IgD-negative memory B cell (primary cell): ENCODE results near the gene GRM4. TPM values are rescaled to one million over a fixed set of nuclear protein-coding genes. Genes with fewer than 3 reads are reported as not detected.
A peak's percentile ranks its signal among the peaks of the same experiment; 100 is the strongest.
"Not testable (repeated sequence)": the region's sequence is repeated elsewhere in the genome, so short reads cannot be mapped to it uniquely, and the experiment has no call there.

Experiments
- H3K27ac Mint-ChIP-seq, 3 donors: one replicate each; pipeline ENCODE4 v1.8.0; 2020 to 2022; ENCODE audit warnings: mild to moderate bottlenecking in 3 of 3, mixed read lengths in 3 of 3, moderate library complexity in 1 of 3
- H3K27me3 Mint-ChIP-seq: one replicate; pipeline ENCODE4 v1.8.0; 2021; ENCODE audit warnings: mixed read lengths
- H3K36me3 Mint-ChIP-seq: one replicate; pipeline ENCODE4 v1.8.0; 2020; ENCODE audit warnings: mild to moderate bottlenecking, mixed read lengths
- H3K4me1 Mint-ChIP-seq, 3 donors: one replicate each; pipeline ENCODE4 v1.8.0; 2020 to 2022; ENCODE audit warnings: mixed read lengths in 3 of 3, mild to moderate bottlenecking in 1 of 3
- H3K4me3 Mint-ChIP-seq, 4 donors: one replicate each; pipeline ENCODE4 v1.8.0; 2020 to 2022; ENCODE audit warnings: mild to moderate bottlenecking in 4 of 4, mixed read lengths in 4 of 4, moderate library complexity in 3 of 4
- H3K9me3 Mint-ChIP-seq, 3 donors: one replicate each; pipeline ENCODE4 v1.8.0; 2020 to 2021; ENCODE audit warnings: mixed read lengths in 3 of 3, mild to moderate bottlenecking in 1 of 3
- polyA plus RNA-seq: library from polyadenylated mRNA; unstranded; fragments of 300-500 nt; fragmentation: Illumina TruSeq; gene quantifications from one replicate; pipeline ENCODE4 v1.2.3, GENCODE V29; 2021

Gene GRM4
- polyA plus RNA-seq, 1 donor from 2014 or later: not detected

DNA sequence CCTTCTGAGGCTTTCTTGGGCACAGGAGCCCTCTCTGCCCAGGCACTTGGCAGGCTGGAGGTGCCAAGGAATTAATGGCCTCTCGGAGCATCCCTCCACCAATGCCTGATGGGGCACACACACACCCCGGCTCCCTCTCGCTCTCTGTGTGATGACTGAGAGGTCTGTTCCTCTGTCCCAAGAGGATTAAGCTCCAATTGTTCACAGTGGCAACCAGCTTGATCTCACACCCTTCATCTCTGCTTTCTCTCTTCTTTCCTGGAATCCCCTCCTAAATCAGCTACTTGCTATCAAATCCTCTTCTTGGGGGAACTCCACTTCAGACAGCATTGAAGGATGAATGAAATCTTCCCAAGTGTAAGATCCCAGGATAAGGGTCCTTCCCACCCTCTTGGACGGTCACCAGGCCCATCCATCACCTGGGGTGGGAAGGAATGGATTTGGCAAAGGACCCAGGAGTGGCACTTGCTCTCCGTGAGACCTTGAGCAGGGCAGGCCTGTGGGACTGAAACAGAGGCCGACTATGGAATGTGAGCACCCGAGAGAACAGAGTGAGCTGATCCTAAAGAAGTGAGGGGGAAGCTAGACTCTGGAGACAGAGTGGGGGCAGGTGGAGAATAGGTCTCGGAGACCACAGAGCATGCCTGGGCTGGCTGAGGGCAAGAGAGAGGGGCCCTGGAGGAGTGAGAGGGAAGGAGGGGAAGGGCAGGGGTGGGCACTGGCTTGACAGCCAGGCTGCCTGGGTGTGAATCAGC lies 93.6 kb downstream of the GRM4 start:
- Mint-ChIP-seq H3K27ac (no peak overlapping the region), H3K36me3 (peaks cover 2% of the 10 kb centered on the region), H3K4me3 (no peak overlapping the region), H3K4me1 (peaks cover 0 to 4% (median 4%) of the 10 kb centered on the region in 3 donors), H3K9me3 (peaks cover 0 to 3% (median 3%) of the 10 kb centered on the region in 3 donors), H3K27me3 (no peaks in the 10 kb centered on the region)

DNA sequence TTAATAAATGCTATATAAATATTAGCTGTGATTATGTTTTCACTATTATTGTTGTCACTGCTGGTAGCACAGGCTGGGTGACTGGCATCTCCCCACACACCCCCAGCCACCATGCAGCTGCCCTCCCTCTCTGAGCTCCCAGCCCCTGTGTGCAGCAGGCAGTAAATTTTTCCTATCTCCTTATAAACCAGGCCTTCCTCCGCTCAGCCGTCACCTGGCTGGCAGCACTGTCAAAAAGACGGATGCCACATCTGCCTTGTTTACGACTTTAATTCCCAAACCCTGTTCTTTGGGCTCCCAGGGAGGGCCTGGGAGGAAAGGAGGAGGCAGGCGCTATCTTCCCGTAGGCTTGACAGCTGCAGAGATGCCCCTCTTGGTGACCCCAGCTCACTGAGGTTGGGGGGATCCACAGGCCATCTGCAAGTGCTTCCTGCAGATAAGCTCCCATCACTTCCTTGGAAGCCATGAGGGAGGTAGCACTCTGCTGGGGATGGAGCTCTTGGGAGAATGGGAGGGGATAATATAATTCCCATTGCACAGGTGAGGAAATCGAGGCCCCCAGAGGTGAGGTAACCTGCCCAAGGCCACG lies 94.5 kb downstream of the GRM4 start:
- H3K9me3 Mint-ChIP-seq: peaks cover 0 to 3% (median 3%) of the 10 kb centered on the region in 3 donors
- H3K4me1 Mint-ChIP-seq: peaks cover 0 to 4% (median 4%) of the 10 kb centered on the region in 3 donors
- H3K36me3 Mint-ChIP-seq: peaks cover 2% of the 10 kb centered on the region
- no peaks in the 10 kb centered on the region for H3K27me3 Mint-ChIP-seq
- no peak overlapping the region for H3K27ac Mint-ChIP-seq
- no peak overlapping the region for H3K4me3 Mint-ChIP-seq

GRCh38 chr6:34050691-34051090 lies 95.2 kb downstream of the GRM4 start:
- Mint-ChIP-seq H3K9me3 (peaks cover 0 to 3% (median 3%) of the 10 kb centered on the region in 3 donors), H3K36me3 (peaks cover 2% of the 10 kb centered on the region), H3K4me1 (peaks cover 3 to 4% (median 4%) of the 10 kb centered on the region in 3 donors), H3K27me3 (no peaks in the 10 kb centered on the region), H3K4me3 (no peak overlapping the region), H3K27ac (no peak overlapping the region)

DNA sequence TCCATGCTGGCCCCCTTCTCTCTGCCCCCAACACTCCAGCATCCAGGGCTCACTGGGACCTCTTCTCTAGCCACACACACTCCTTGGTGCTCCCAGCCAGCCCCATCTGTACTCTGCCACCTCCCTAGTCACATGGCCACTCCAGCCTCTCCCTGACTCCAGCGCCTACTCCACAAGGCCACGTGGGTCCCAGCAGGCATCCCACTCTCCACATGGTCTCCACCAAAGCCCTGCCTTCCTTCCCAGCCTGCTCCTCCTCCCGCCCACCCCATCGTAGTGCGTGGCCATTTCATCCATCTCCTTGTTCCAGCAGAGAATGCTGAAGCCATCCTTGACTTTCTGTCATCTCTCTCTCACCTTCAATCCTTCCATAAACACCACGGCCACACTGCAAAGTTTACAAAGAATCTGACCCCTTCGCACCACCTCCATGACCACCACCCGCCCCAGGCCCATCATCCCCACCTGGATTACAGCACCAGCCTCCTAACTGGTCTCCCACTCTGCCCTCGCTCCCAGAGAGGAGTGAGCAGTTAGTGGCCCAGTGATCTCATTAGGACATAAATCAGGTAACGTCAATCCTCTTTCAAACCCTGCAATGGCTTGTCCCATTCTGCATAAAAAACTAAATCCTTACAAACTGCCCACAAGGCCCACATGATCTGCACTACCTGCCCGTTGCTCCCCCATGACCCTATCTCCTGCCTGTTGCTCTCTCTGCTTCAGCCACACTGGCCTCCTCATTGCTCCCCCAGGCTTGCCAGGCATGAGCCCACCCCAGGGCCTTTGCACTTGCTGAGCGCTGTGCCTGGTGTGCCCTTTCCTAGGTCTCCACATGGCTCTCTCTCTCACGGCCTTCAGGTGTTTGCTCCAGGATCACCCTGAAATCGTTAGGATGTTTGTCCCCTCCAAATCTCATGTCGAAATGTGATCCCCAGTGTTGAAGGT lies 96.2 kb downstream of the GRM4 start:
- Mint-ChIP-seq H3K4me3 (no peak overlapping the region), H3K27me3 (no peaks in the 10 kb centered on the region), H3K4me1 (peaks cover 0 to 4% (median 3%) of the 10 kb centered on the region in 3 donors), H3K9me3 (peaks cover 0 to 3% (median 3%) of the 10 kb centered on the region in 3 donors), H3K36me3 (peaks cover 2% of the 10 kb centered on the region), H3K27ac (peak overlapping the region in 1 of 3 donors; percentile 69)

DNA sequence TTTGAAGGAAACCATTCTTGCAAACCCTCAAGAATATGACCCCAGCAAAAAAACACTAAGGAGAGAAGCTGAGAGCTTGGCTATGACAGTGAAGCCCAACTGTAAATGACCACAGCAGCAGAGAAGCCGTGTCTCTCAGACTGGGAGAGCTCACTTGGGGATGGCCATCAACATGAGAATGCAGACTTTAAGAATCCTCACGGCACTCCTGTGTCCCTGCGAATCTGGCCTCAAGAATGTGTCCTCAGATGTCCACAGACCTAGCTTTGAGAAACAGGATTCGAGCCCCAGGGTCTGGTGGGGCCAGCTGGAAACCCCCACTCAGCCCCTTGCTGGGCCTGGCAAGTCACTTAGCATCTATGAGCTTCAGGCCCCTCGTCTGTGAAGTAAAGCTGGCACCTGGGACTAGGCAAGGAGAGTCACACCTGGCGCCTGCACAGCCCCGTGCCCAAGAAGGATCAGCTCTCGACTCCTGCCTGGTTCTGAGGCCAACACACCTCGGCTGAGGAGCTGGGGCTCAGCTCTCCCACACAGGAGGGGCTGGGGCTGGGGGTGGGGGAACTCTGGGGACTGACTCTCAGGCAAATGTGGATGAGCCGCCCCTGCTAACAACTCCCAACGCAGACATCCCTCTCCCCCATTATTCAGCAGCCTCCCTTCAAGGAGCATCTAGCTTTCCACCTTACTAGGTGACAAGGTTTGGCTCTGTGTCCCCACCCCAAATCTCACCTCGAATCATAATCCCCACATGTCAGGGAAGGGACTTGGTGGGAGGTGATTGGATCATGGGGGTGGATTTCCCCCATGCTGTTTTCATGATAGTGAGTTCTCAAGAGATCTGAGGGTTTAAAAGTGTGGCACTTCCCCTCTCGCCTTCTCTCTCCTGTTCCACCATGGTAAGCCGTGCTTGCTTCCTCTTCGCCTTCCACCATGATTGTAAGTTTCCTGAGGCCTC lies 97.7 kb downstream of the GRM4 start:
- Mint-ChIP-seq H3K4me1 (peaks cover 0 to 8% (median 3%) of the 10 kb centered on the region in 3 donors), H3K36me3 (peaks cover 2% of the 10 kb centered on the region), H3K27me3 (no peaks in the 10 kb centered on the region), H3K9me3 (peaks cover 0 to 3% (median 3%) of the 10 kb centered on the region in 3 donors), H3K4me3 (no peak overlapping the region), H3K27ac (peak overlapping the region in 1 of 3 donors; percentile 25)

- H3K27ac Mint-ChIP-seq: no peak overlapping the region
- H3K4me1 Mint-ChIP-seq: peaks cover 0 to 8% (median 3%) of the 10 kb centered on the region in 3 donors
- no peaks in the 10 kb centered on the region for H3K27me3 Mint-ChIP-seq
- peaks cover 2% of the 10 kb centered on the region for H3K36me3 Mint-ChIP-seq
- H3K4me3 Mint-ChIP-seq: no peak overlapping the region
- peaks cover 0 to 3% (median 3%) of the 10 kb centered on the region in 3 donors for H3K9me3 Mint-ChIP-seq
Measured at GRCh38 chr6:34046617-34047016, 99.3 kb downstream of the GRM4 start.

GRCh38 chr6:34045771-34046170 lies 100.1 kb downstream of the GRM4 start:
- H3K27me3 Mint-ChIP-seq: no peaks in the 10 kb centered on the region
- no peak overlapping the region for H3K27ac Mint-ChIP-seq
- peaks cover 0 to 8% (median 3%) of the 10 kb centered on the region in 3 donors for H3K4me1 Mint-ChIP-seq
- no peak overlapping the region for H3K4me3 Mint-ChIP-seq
- H3K9me3 Mint-ChIP-seq: peaks cover 0 to 3% (median 3%) of the 10 kb centered on the region in 3 donors
- H3K36me3 Mint-ChIP-seq: peaks cover 2% of the 10 kb centered on the region

- Mint-ChIP-seq H3K4me3 (no peak overlapping the region), H3K27ac (peak overlapping the region in 1 of 3 donors; percentile 1), H3K36me3 (peaks cover 2% of the 10 kb centered on the region), H3K27me3 (no peaks in the 10 kb centered on the region), H3K4me1 (peaks cover 0 to 8% (median 3%) of the 10 kb centered on the region in 3 donors), H3K9me3 (peaks cover 0 to 3% (median 3%) of the 10 kb centered on the region in 3 donors)
Measured at GRCh38 chr6:34044945-34045595, 100.8 kb downstream of the GRM4 start.

DNA sequence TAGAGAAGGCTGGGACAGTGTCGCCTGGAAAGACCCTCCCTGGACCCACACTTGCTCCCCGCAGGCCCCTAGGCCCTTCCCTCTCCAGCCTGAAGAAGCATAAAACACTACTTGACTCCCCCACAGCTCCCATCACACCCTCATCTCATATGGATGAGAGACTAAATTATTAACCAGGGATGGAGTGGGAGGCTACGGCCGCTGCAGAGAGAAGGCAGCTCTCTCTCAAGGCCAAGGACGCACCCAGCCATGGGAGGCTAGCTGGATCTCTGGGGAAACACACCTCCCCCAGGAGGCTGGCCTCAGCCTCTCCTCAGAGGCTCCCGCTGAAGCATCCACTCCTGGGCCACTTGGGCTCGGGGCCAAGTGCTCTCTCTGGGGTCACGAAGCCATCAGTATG lies 102.5 kb downstream of the GRM4 start:
- H3K36me3 Mint-ChIP-seq: no peaks in the 10 kb centered on the region
- peaks cover 0 to 8% (median 3%) of the 10 kb centered on the region in 3 donors for H3K4me1 Mint-ChIP-seq
- H3K27ac Mint-ChIP-seq: no peak overlapping the region
- no peaks in the 10 kb centered on the region for H3K27me3 Mint-ChIP-seq
- no peaks in the 10 kb centered on the region for H3K9me3 Mint-ChIP-seq
- no peak overlapping the region for H3K4me3 Mint-ChIP-seq

DNA sequence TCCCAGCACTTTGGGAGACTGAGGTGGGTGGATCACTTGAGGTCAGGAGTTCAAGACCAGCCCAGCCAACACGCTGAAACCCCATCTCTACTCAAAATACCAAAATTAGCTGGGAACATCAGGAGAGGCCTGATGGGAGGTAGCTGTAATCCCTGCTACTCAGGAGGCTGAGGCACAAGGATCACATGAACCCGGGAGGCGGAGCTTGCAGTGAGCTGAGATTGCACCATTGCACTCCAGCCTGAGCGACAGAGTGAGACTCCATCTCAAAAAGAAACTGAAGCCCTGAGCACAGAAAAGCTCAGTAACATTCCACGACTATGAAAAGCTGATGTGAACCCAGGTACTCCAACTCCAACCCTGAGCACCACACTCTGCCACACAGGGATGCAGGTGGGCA lies 103.9 kb downstream of the GRM4 start:
- H3K9me3 Mint-ChIP-seq, H3K4me3 Mint-ChIP-seq, H3K27ac Mint-ChIP-seq, H3K27me3 Mint-ChIP-seq, H3K4me1 Mint-ChIP-seq, H3K36me3 Mint-ChIP-seq: not testable (repeated sequence)

GRCh38 chr6:34041385-34041784 lies 104.5 kb downstream of the GRM4 start:
- no peak overlapping the region for H3K4me3 Mint-ChIP-seq
- H3K36me3 Mint-ChIP-seq: no peaks in the 10 kb centered on the region
- no peaks in the 10 kb centered on the region for H3K9me3 Mint-ChIP-seq
- H3K27ac Mint-ChIP-seq: no peak overlapping the region
- H3K27me3 Mint-ChIP-seq: no peaks in the 10 kb centered on the region
- peaks cover 0 to 8% (median 3%) of the 10 kb centered on the region in 3 donors for H3K4me1 Mint-ChIP-seq

DNA sequence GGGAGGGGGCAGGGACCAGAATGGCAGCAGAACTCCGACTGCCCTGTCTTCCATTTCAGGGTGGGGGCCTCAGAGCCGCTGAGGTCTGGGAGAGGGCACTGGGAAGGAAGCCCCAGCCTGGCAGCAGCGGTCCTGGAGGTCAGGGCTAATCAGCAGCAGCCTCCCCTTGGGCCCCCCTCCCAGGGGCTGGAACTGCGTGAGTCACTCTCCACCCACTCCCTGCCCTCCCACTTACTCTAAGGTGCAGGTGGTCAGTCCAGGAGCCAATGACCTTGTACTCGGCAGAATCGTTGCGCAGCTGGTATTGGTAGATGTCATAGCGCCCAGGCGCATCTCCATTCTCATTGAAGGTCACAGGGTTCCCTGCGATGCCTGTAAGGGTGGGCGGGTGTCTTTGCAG lies 105.9 kb downstream of the GRM4 start:
- Mint-ChIP-seq H3K4me3 (no peak overlapping the region), H3K36me3 (no peaks in the 10 kb centered on the region), H3K9me3 (no peaks in the 10 kb centered on the region), H3K4me1 (peaks cover 0 to 6% (median 0%) of the 10 kb centered on the region in 3 donors), H3K27me3 (peaks cover 5% of the 10 kb centered on the region), H3K27ac (no peak overlapping the region)

- Mint-ChIP-seq H3K9me3 (no peaks in the 10 kb centered on the region), H3K4me1 (peaks cover 0 to under 1% (median 0%) of the 10 kb centered on the region in 3 donors), H3K4me3 (no peak overlapping the region), H3K27ac (no peak overlapping the region), H3K36me3 (no peaks in the 10 kb centered on the region), H3K27me3 (peaks cover 11% of the 10 kb centered on the region)
Measured at GRCh38 chr6:34037151-34037550, 108.7 kb downstream of the GRM4 start.
